Effector CD8-positive, alpha-beta T cell (primary cell): ENCODE data around the gene PC.

Experiments used
- DNase-seq: peaks from one replicate; lab custom pipeline; 2025; lab: John Stamatoyannopoulos, UW

PC gene

DNA sequence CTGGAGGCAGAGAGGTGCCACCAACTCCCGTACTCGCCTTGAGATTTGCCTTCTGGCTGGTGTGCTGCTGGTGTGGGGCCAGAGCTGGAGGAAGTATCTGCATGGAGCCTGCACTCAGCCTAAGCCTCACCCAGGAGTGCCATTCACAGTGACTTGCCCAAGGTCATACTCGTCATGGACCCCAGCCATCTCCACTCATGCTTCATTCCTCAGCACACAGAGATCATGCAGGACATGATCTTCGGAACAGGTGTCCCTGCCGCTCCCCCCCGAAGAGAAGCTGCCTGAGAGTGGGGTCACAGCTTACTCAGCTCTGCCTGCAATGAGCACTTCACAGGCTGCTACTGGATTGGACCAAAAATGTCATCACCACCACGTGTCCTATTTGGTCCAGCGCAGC is 49.0 kb downstream of the PC start:
- no peak for DNase-seq

DNA sequence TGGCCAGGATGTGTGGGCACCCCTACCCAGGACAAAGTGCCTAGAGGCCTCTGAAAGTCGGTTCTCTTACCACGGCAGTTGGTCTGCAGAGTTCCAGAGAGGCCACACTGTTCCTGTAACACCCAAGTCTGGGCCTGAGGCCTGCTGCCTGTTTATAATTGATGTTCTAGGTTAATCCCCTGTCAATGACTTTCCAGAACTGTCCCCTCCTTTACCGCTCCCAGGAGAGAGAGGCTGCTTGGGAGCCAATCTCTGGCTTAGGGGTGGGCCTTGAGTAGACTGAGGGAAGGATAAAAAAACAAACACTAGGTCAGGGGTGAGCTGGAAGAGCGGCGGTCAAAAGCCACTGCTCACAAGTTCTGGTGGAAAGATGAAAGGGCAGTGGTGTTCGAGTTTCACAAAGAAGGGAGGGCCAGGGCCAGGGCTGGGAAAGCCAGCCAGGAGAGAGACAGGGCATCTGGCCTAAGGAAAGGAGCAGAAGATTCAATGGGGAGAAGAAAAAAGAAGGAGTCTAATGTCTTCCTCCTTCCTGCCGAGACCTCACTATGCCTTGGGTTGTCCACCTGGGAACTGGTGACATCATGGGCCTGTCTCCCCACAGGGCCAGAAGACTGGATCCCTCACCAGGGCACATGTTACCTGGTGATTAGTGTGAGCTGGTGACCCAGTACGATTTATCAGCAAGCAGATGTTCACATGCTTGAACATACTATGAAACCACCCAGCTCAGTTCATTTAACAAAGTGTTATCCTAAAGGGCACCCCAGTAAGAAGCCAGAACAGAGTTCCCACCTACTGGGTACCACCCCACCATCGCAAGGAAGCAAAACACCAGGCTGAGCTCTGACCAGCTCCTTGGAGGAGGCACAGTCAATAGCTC is 50.2 kb downstream of the PC start:
- no peak for DNase-seq

DNA sequence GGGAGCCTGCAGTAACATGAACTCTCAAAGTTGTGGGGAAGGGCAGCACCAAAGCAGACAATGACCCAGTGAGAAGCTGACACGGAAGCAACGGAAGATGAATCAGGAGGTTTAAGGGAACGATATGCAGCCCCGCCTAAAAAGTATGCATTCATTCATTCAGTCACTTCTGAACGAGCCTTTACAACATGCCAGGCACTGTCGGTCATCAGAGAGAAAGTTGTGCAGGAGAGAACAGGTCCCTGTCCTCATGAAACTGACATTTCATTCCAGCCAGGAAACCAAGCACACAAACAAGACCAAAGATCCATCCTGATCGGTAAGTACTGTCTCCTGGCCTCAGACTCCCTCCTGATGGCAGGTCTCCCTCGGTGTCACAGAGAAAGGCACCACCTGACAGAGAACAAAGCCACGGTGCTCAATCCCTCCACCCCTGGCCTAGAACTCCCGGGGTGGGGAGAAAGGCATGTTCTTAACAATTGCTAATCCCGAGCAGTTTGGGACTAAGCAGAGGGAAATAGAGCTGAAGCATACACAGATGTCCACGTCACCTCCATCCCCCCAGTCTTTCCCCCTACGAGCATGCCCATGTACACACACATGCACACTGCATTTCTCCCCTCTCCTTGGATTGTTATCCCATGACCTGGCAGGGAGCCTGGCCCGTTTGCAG is 52.0 kb downstream of the PC start:
- no peak for DNase-seq

DNA sequence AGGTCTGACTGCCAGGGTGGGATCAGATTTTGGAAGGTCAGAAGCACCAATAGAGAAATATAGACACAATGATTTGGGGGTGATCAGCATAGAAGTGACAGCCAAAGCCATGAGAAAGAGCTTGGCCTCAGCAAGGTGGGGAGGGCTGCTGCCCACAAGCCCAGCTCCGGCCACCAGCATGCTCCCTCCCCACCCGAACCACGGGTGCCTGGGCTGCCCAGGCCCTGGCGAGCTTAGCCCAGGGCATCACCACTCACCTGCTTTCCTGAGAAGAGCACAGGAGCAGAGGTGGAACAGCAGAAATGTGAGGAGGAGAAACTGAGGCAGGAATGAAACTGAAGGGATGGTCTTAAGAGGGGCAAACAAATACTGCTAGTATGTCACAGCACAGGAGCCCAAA is 52.6 kb downstream of the PC start:
- no peak for DNase-seq

DNA sequence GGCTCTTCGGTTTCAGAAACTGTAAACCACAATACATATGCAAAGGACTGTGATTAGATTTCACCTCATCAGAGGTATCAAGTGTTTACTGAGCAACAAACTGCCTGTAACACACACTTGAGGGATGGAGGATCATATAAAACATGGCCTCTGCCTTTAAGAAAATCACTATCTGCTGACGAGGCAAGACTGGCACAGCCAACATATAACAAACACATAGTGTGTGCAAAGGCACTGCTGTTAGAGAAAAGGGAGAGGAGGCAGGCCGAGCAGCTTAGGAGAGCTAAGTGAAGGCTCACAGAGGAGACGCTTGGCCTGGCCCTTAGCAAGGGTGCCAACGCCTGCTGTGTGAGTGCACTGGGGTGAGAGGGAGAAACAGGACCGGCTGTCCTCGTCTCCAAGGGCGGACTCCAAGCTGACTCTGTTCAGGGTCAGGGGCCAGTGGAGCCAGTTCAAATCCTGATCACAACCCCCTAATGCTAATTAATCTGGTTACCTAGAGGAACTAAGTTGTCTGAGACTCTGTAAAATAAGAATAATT is 53.1 kb downstream of the PC start:
- DNase-seq, result no peak

DNA sequence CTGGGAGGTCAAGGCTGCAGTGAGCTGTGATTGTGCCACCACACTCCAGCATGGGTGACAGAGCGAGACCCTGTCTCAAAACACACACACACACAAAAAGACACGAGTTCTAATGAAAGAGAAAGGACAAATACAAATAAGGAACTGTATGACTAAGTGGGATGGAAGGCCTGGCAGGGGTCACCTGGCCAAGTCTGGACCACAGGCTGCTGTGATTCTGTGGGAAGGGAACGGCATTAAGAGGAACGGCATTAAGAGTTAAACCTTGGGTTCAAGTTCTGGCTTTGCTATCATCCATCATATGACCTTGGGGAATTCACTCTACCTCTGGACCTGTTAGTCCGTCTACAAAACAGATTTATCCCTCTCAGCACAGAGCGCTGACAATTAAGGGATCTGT is 53.6 kb downstream of the PC start:
- DNase-seq, result no peak

DNA sequence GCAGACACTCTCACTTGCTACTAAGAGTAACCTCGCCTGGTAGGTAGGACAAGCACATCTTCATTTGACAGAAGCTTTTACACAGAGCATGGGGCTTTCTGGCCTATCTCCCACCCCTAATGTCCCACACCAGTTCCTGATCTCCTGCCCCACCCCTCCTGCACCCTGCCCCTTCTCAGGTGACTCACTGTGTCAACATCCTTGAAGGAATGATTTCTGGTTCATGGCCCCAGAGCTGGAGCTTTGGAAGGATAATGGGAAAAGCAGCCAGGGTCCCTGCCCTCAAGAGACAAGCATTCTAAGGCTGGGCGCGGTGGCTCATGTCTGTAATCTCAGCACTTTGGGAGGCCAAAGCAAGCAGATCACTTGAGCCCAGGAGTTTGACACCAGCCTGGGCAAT is 54.1 kb downstream of the PC start:
- no peak for DNase-seq

DNA sequence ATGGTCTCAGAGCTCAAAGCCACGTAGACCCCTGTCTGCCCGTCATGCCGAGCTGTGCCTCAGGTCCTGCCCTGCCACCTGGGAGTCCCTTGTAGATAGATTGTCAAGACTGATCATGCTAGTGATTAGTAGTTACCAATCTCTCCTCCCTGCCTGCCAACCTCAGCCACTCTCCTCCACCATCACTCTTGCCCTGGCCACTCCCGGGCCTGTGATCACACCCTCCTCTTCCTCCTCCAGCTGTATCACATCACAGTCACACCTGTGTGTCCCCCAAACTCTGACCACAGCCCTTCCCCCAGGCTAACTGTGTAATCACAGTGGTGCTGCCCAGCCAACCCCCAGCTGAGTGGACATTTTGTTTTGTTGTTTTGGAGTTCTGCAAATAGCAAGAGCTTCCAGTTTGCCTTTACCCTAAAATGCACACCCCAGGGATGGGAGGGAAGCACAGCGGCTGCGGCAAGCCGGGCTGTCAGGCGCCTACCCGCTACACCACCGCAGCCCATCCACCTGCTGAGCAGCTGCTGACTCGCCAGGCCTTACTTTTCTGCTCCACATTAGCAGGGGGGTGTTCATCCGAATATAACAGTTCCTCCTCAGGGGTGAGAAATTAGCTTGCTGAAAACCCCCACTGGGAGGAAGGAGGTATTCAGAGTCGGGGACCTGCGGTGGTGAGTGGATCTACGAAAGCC is 55.6 kb downstream of the PC start:
- DNase-seq, result no peak

DNA sequence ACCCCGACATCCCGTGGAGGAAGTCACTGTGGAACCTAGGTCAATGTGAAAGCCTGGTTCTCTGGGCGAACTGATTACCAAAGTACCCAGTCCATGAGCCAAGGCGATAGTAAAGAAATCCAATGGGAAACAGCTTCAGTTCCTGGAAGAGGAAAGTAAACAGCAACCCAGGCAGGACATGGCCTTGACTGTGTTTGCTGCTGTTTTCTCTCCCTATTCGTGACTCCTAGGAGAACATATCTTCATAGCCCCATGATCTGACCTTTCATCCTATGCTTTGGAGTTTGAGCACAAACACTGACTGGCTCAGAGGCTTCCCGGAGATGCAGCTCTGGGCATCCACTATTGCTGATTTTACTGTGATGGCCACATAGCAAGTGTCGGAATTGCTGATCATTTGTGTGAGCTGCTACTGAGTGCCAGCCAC is 56.2 kb downstream of the PC start:
- no peak for DNase-seq

DNA sequence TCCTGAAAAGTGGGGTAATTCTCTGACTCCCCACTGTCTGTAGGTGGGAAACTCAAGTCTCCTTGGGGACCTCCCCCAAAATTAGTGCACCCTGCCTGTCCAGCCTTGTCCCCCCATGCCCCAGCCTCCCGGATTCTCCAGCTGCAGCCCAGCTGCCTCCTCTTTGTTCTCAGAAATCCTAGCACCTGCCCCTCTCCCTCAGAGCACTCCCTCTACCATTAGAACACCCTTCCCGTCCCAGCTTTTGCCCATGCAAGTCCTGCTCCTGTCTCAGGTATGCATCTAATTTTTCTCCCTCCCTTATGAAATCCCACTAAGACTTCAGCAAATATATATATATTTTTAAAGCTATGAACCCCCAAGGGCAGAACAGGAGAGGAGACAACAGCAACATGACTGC is 64.0 kb downstream of the PC start:
- DNase-seq, result no peak

DNA sequence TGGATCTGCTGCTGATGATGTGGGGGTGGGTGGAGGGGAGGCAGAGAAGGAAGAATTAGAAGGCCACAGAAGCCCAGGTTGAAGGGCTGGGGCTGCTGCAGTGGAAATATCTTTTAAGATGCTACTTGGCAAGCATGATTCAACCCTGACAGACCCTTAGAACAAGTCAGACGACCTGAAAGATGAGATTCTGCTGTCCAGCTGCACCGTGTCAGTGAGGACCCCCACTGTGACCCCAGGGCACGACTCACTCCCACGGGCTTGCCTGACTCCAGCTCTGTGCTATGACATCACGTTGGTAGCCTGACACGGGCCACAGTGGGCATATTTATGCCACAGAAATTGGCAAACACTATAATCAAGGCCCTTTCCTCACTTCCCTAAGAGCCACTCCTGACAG is 65.3 kb downstream of the PC start:
- no peak for DNase-seq

DNA sequence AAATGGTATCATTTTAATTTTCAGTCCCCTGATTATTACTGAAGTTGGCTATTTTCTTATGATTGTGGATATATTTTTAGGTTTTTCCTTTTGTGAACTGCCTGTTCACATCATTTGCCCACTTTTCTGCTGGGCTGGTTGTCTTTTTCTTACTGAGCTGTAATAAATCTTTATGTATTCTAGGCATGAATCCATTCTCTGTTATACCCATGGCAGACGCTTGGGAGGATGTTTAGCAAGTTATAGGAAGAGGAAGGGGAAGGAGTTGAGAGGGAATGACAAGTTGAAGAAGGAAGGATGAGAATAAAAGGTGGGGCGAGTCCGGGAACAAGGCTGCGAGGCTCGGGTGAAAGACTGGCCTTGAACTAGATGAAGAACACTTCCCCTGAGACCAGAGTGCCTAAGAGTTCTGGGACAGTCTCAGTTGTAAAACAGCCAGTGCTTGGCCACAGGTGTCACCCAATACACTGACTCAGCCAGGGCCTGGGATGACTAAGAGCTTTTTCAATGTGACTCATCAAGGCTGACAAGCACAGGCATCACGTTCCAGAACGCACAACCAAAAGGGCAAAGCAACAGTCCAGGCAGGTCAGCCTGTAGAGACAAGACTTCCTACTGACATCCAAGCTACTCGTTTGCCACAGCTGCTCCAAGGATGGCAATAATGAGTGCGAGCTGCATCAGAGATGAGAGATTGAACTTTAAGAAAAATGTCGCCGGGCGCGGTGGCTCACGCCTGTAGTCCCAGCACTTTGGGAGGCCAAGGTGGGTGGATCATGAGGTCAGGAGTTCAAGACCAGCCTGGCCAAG is 66.1 kb downstream of the PC start:
- DNase-seq, result no peak

DNA sequence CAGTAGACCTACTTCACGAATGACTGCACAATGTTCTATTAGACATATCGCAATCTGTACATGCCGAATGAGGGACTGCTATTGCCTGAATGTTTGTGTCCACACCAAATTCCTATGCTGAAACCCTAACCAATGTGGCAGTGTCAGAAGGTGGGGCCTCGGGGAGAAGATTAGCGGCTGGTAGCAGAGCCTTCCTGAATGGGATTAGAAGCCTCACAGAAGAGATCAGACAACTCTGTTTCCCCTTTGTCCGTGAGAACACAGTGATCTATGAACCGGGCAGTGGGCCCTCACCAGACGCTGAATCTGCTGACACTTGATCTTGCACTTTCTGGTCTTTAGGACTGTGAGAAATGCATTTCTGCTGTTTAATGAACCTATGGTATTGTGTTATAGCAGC is 68.2 kb downstream of the PC start:
- DNase-seq, result no peak

DNA sequence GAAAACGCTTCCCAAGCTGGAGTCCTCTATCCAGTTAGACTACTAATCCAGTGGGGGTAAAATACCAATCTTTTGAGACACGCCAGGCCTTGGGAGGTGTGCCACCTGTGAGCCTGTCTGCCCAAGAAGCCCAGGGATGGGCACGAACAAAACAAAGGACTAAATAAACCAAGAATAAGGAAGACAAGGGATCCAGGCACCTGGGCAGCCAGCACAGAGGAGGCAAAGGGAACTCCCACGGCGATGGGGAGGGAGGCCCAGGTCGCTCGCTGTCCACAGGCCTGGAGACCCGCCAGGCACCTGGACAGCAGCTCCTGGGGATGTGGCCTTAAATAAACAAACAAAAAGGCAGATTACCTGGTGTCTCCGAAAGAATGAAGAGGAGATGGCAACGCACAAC is 69.9 kb downstream of the PC start:
- no peak for DNase-seq

DNA sequence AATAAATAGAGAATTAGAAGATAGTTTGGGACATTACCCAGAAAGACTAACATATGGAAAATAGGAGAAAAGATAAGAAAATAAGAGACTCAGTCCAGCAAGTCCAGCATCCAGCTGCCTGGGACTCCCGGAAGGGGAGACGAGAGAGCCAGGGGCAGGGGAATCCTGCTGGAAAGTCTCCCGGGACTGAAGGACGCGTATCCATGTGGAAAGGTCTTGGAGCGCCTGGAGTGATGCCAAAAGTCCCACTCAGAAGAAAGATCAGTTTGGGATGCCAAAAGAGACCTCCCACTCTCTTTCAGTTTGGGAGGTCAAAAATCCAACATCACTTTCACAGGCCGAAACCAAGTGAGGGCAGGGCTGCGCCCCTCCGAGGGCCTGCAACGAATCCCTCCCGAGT is 70.7 kb downstream of the PC start:
- DNase-seq, result no peak

DNA sequence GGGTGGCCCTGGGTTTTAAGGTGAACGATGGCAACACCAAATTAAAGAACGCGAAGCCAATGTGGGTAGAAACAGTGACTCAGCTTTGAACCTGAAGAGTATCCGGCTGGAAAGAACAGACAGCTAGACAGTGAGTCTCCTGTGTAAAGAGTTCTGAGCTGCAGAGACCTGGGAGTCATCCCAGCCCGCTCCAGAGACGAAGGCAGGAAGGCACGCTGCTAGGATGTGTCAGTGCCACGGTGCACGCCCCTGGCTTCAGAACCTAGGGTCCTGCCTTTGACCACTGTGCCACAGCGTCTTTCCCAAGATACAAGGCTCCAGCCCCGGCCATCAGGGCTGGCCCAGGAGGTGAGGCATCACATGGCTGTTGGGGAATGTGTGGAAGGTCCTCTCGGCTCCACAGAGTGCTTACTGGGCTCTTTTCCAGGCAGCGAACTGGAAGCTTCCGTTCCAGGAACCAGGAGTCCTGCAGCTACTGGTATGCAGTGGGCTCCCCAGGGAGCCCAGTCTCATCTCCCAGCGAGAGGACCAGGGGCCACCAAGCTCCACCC is 71.4 kb downstream of the PC start:
- DNase-seq, result no peak

DNA sequence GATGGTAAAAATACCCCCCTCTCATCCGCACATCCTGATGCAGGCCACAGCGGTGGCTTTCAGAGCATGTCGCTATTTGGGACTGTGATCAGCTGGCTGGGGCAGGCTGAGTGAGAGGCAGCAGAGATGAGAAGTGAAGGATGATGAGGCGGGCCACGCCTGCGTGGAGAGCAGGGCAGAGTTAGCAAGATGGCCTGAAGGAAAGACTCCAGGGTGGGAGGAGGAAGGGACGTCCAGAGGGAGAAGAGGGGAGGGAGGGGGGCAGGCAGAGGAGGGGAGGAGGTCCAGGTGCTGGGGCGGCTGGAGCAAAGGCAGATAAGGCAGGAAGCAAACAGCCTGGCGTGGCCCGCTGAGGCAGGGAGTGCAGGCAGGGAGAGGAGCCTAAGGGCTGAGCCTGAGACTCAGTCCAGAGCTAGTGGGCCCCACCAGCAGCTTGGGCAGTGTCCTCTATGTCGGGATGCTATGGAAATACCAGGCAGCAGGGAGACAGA is 72.2 kb downstream of the PC start:
- DNase-seq, result no peak

DNA sequence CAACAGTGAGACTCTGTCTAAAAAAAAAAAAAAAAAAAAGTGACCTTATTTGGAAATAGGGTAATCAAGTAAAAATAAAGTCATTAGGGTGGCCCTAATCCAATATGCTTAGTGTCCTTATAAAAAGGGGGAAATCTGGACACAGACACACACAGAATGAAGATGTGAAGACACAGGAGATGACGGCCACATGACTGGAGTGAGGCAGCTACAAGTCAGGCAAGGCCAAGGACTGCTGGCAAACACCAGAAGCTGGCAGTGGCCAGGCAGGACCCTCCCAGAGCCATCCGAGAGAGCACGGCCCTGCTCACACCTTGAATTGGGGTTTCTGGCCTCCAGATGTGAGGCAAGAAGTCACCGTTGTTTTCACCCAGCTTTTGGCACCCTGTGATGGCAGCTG is 72.7 kb downstream of the PC start:
- no peak for DNase-seq

DNA sequence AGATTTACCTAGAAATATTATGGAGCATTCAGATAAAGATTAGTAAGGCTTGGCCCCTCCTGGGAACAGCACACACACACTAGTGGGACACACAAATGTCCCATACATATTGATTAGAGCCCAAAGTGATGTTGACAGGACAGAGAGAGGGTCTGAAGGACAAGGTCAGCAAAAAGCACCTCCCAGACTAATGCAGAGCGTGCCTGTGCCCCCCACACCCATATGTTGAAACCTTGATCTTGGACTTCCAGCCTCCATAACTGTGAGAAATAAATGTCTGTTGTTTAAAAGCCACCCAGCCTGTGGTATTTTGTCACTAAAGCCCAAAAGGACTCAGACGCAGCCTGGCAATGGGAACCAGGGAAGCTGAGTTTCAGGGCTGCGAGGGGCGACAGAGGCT is 73.7 kb downstream of the PC start:
- DNase-seq, result no peak

DNA sequence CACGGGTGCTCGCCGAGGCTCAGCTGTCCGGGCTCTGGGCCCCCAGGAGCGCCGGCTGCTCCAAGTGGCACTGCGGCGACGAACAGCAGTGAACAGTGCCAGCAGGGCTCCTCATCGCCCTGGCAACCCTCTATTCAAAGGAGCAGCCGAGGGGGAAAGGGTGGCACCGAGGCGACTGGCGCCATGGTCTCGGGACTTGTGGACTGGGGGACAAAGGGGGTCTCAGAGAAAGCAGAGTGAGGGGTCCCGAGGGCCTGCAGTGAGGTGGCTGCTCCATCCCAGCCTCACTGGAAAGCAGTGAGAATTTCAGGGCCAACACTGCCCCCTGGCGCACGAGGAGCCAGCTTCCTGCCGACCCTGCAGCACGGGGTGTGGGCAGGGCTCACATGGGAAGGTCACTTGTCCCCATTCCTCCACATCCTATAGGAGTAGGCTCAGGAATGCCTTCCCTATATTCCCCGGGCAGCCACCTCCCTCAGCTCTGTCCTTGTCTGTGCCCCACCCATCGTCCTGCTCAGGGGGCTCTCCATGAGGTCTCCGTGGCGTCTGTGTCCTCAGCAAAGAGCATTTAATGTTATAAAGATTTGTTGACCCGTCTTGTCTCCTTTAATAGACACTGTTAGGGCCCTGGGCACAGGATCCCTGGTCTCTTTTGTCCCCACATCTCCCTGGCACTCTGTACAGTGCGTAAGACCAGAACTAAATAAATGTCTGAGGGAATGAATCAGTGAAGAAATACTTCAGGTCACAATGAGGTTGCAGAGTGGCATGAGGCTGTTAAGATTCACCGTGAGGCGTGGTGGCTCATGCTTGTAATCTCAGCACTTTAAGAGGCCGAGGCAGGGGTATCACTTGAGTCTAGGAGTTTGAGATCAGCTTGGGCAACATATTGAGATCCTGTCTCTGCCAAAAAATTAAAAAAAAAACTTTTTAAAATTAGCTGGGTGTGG is 74.9 kb downstream of the PC start:
- peak; percentile 41 for DNase-seq
